A172 (cell line): ENCODE measurements around the gene GRAMD4. TPM values are rescaled to one million over a fixed set of nuclear protein-coding genes. Genes with fewer than 3 reads are reported as not detected.

ENCODE experiments used
- DNase-seq: peaks from one replicate; pipeline ENCODE4 v3.0.0-alpha.2; 2015; ENCODE audit warnings: low spot score
- total RNA-seq: library from RNA; depleted of rRNA; stranded (reverse); fragments of >200 nt; shearing (Covaris generic); gene quantifications from 2 replicates; pipeline ENCODE4 v1.2.3, GENCODE V29; 2014

GRAMD4 gene
- total RNA-seq, 1 experiment from 2014 or later: 106 TPM

- DNase-seq: no peak
Measured at GRCh38 chr22:46688949-46689348, 68.8 kb downstream of the GRAMD4 start.

DNA sequence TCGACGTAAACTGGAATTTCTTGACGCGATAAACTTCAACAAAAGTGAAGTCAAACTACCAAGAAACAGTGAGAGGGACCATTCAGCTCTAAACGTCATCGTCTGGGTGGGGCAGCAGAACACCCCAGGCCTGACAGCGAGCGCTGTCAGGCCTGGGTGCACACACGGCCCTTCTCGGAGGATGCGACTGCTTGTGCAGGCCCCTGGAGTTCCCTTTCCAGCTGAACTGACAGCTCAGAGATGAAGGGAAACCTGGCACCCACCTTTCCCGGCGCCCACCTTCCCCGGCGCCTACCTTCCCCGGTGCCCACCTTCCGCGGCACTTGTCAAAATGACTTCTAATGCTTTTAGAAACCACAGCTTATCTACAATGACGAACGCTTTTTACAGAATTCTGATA is 70.0 kb downstream of the GRAMD4 start:
- no peak for DNase-seq

- DNase-seq: no peak
Measured at GRCh38 chr22:46691571-46691970, 71.4 kb downstream of the GRAMD4 start.

DNA sequence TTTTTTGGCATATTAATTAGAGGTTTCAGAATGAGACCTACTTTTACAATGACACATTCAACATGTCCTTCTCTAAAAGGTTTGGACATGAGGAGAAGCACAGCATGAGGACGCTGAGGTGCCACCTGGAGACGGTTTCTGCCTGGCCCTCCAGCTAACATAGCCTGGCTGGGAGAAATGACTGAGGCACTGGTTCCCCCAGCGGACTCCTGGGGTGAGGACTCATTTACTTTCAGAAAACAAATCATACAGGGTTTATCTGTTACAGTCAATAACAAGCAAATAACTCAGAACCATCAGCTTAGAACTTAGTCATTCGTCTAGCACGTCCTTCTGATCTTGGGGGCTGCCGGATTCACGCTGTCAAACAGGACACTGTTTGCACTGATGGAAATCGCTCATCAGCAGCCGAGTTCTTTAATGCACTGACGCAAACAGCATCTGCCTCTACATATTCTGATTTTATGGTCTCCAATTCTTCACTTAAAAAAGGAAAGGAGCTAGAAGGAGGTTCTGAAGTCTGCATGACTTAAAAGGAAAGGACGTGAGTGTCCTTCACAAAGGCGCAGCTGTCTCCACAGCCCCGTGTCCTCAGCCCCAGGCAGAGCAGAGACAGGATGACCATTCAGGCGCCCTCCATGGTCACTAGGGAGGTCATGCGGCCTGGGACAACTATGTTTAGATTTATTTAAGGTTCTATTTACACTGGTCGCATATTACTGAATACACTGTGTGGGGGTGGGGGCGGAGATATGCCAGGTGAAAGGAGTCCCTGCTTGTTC is 73.6 kb downstream of the GRAMD4 start:
- DNase-seq: no peak

GRCh38 chr22:46694416-46695170 is 74.4 kb downstream of the GRAMD4 start:
- no peak for DNase-seq

- no peak for DNase-seq
Measured at GRCh38 chr22:46695346-46696228, 75.4 kb downstream of the GRAMD4 start.

- DNase-seq: no peak
Measured at GRCh38 chr22:46696229-46696518, 76.0 kb downstream of the GRAMD4 start.

DNA sequence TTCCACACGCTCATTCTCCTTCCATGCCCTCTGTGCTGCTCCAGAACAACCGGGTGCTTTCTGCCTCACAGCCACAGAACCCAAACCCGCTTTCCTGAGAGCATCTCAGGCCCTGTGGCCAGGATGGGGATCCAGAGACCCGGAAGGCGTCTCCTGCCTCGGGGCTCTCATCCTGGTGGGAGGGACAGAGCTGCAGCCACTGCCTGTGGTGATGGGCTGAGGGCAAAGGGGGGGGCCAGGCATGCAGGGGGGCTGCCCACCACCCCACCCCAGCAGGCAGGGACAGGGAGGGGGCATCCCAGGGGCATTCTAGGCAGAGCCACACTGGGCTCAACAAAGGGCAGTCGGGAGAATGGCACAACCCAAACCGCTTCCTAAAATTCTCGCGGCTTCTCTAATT is 76.4 kb downstream of the GRAMD4 start:
- DNase-seq: no peak

- DNase-seq: no peak
Measured at GRCh38 chr22:46697811-46698515, 77.8 kb downstream of the GRAMD4 start.

- no peak for DNase-seq
Measured at GRCh38 chr22:46699091-46699490, 78.9 kb downstream of the GRAMD4 start.

GRCh38 chr22:46701262-46701661 is 81.1 kb downstream of the GRAMD4 start:
- no peak for DNase-seq

- DNase-seq: no peak
Measured at GRCh38 chr22:46703171-46703995, 83.2 kb downstream of the GRAMD4 start.

DNA sequence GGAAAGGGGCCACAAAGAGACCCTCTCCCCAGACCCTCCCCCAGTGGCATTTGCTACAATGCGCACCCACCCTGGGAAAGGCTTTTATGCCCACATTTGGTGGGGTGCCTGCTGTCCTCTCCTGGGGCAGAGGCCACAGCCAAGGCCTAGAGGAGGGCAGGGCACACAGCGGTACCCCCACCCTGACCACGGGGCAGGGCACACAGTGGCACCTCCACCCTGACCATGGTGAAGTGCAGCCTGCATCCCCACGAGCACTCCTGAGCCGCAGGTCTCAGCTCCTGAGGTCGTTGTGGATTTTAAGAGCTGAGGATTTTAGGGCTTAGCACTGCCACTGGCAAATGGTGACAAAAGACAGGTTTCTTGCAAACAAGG is 83.8 kb downstream of the GRAMD4 start:
- DNase-seq: no peak

DNA sequence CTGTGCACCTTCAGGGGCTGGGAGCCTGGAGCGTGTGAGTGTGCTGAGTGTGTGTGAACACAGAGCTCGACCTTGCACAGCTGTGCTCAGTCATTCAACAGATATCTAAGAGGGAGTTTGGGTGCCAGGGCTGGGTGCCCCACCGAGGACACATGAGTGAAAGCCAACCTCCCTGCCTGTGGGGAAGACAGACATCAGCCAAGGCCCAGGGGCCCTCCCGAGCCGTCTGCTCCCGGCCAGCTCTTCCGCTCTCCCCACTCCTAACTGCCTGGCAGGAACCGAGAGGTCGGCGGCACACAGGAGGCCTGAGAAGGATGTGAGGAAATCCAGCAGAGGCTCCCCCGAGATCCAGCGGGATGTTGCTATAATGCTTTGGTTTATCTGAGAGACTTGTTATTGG is 85.9 kb downstream of the GRAMD4 start:
- DNase-seq: no peak

DNA sequence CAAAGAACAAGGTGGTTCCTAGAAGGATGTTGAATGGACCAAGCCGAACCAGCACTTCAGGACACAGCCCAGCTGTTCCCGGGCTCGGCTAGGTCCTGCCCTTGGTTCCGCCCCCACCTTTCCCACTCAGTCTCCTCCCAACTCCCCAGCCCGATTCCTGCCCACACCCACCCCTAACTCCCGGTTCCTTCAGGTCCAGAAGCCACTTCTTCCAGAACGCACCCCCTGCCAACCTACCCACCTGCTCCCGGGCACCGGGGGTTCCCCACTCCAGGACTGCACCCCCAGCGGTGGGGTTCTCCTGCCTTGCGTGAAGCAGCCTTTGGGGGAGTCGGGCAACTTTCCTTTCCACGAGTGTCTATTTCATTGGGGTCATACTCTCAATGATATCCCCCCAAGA is 87.1 kb downstream of the GRAMD4 start:
- no peak for DNase-seq

- DNase-seq: no peak
Measured at GRCh38 chr22:46707827-46708570, 87.8 kb downstream of the GRAMD4 start.

DNA sequence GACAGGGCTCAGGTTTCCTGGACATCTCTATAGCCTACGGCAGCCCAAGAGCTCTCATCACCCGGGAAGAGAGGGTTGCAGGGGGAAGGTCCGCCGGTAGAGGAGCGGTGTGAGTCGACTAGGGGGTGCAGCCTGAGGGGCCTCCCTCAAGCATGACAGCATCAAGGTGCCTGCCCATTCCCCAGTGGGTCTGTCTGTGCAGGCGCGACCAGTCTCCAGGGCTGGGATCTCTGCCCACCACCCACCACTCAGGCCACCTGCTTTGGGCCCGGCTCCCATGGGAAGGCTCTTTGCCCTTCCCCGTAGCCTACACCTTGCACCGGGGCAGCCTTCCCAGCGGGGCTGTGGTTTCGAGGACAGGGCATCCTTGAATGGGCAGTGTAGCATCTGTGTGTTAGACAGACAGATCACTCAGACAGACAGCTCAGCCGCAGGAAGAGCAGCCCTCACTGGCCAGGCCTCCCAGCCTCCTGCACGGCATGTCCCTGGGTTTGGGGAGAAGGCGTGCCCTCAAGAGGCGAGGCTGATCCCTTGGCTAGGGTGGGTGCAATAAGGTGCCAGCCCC is 88.7 kb downstream of the GRAMD4 start:
- DNase-seq: no peak

GRCh38 chr22:46710806-46711205 is 90.6 kb downstream of the GRAMD4 start:
- DNase-seq: no peak

DNA sequence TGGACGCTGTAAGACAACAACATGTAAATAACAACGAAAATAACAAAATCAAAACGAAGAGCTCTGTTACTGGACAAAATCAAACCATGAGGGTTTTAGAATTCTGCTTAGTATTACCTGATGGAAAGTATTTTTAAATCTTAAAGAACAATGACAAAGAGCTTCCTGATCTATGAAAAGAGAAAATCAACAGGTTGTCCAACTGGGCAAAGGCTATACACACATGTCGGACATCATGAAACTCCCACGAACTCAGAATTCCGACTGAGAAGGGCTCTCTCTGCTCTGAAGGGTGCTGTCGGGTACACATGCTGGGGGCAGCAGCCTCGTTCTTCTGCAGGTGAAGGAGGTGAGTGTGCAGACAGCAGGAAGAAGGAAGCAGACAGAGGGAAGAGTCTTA is 92.1 kb downstream of the GRAMD4 start:
- no peak for DNase-seq

GRCh38 chr22:46714550-46714949 is 94.4 kb downstream of the GRAMD4 start:
- no peak for DNase-seq
